ENCODE data around the gene HIBADH. TPM values are rescaled to one million over a fixed set of nuclear protein-coding genes. Genes with fewer than 3 reads are reported as not detected.

Gene HIBADH
- total RNA-seq, 2 experiments from 2014 or later: 19.2 to 24.0 TPM

- CTCF ChIA-PET (ENCODE audit: unreplicated experiment): interaction anchor here (0.5 kb wide), 1 partner anchor 407 kb away, joined by 4 read pairs; no protein-coding TSS in a partner anchor
- DNase-seq (ENCODE audit: low spot score): peak; percentile 28
- intact Hi-C loops (cut with micrococcal nuclease; ENCODE audit: unreplicated experiment): loop anchor here (5.0 kb wide), 1 partner anchor 408 kb away; no protein-coding TSS in a partner anchor
- H3K9me3 ChIP-seq (ENCODE audit: low read length): no peaks in the 10 kb centered on the region
- TF ChIP-seq, protein P1, sequence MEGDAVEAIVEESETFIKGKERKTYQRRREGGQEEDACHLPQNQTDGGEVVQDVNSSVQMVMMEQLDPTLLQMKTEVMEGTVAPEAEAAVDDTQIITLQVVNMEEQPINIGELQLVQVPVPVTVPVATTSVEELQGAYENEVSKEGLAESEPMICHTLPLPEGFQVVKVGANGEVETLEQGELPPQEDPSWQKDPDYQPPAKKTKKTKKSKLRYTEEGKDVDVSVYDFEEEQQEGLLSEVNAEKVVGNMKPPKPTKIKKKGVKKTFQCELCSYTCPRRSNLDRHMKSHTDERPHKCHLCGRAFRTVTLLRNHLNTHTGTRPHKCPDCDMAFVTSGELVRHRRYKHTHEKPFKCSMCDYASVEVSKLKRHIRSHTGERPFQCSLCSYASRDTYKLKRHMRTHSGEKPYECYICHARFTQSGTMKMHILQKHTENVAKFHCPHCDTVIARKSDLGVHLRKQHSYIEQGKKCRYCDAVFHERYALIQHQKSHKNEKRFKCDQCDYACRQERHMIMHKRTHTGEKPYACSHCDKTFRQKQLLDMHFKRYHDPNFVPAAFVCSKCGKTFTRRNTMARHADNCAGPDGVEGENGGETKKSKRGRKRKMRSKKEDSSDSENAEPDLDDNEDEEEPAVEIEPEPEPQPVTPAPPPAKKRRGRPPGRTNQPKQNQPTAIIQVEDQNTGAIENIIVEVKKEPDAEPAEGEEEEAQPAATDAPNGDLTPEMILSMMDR (conservative IDR thresholded peaks at IDR 0.05; ENCODE audit: low read length): peak; percentile 86
- no peak for TF ChIP-seq EZH2phosphoT487 (IDR thresholded peaks at IDR 0.05; ENCODE audit: borderline replicate concordance, low read depth, low read length)
- POLR2A ChIA-PET: interaction anchor here (0.6 to 1.4 kb wide), 7 partner anchors 10 to 777 kb away, joined by 3 to 11 read pairs (median 4); no protein-coding TSS in a partner anchor
- H2AFZ ChIP-seq (ENCODE audit: low read length): no peak overlapping the region
- H3K79me2 ChIP-seq (ENCODE audit: insufficient read depth, low read depth, low read length): no peaks in the 10 kb centered on the region
- H3K4me2 ChIP-seq (ENCODE audit: low read length): peak overlapping the region; percentile 30; the same call in 1 of the 2 replicates
- no peak overlapping the region for H3K27ac ChIP-seq (ENCODE audit: low read depth, low read length, poor library complexity, severe bottlenecking)
- H3K4me1 ChIP-seq (ENCODE audit: insufficient read depth, low read length, poor library complexity, severe bottlenecking): no peaks in the 10 kb centered on the region
- peak overlapping the region; percentile 9 for H3K4me3 ChIP-seq (ENCODE audit: low read depth, low read length, poor library complexity, severe bottlenecking)
- no peaks in the 10 kb centered on the region for H3K36me3 ChIP-seq (ENCODE audit: insufficient read depth, low read length)
- BruUV-seq (replicated peaks): no TSS peak
- H3K9me2 ChIP-seq (ENCODE audit: insufficient read depth, low read length): no peaks in the 10 kb centered on the region
- H4K20me1 ChIP-seq (ENCODE audit: insufficient read depth, low read length): no peaks in the 10 kb centered on the region
Observed at GRCh38 chr7:27605689-27606269, 56.9 kb downstream of the HIBADH start.

- Histone ChIP-seq H3K9me2 (ENCODE audit: insufficient read depth, low read length) (no peaks in the 10 kb centered on the region), H3K4me2 (ENCODE audit: low read length) (peak overlapping the region; percentile 30; the same call in 1 of the 2 replicates), H3K9me3 (ENCODE audit: low read length) (no peaks in the 10 kb centered on the region), H3K79me2 (ENCODE audit: insufficient read depth, low read depth, low read length) (no peaks in the 10 kb centered on the region), H3K4me3 (ENCODE audit: low read depth, low read length, poor library complexity, severe bottlenecking) (peak overlapping the region; percentile 9), H3K4me1 (ENCODE audit: insufficient read depth, low read length, poor library complexity, severe bottlenecking) (no peaks in the 10 kb centered on the region), H3K36me3 (ENCODE audit: insufficient read depth, low read length) (no peaks in the 10 kb centered on the region), H2AFZ (ENCODE audit: low read length) (no peak overlapping the region), H4K20me1 (ENCODE audit: insufficient read depth, low read length) (no peaks in the 10 kb centered on the region), H3K27ac (ENCODE audit: low read depth, low read length, poor library complexity, severe bottlenecking) (no peak overlapping the region)
- TF ChIP-seq EZH2phosphoT487 (IDR thresholded peaks at IDR 0.05; ENCODE audit: borderline replicate concordance, low read depth, low read length): no peak
- TF ChIP-seq, protein P1 (conservative IDR thresholded peaks at IDR 0.05; ENCODE audit: low read length): no peak
- DNase-seq (ENCODE audit: low spot score): no peak
- CTCF ChIA-PET (ENCODE audit: unreplicated experiment): no interaction called here
- POLR2A ChIA-PET: interaction anchor here (0.6 to 1.4 kb wide), 8 partner anchors 9 to 777 kb away, joined by 3 to 11 read pairs (median 4); no protein-coding TSS in a partner anchor
- BruUV-seq (replicated peaks): no TSS peak
- intact Hi-C loops (cut with micrococcal nuclease; ENCODE audit: unreplicated experiment): loop anchor here (5.0 kb wide), 1 partner anchor 408 kb away; no protein-coding TSS in a partner anchor
Observed at GRCh38 chr7:27605283-27605682, 57.4 kb downstream of the HIBADH start.

- intact Hi-C loops (cut with micrococcal nuclease; ENCODE audit: unreplicated experiment): no loop called here
Observed at GRCh38 chr7:27603813-27604212, 58.9 kb downstream of the HIBADH start.

More at GRCh38 chr7:27603813-27604212, 58.9 kb downstream of the HIBADH start:
- no peaks in the 10 kb centered on the region for H3K9me2 ChIP-seq (ENCODE audit: insufficient read depth, low read length)
- no peak overlapping the region for H3K4me3 ChIP-seq (ENCODE audit: low read depth, low read length, poor library complexity, severe bottlenecking)
- H3K36me3 ChIP-seq (ENCODE audit: insufficient read depth, low read length): no peaks in the 10 kb centered on the region
- no peak for TF ChIP-seq EZH2phosphoT487 (IDR thresholded peaks at IDR 0.05; ENCODE audit: borderline replicate concordance, low read depth, low read length)
- TF ChIP-seq, protein P1 (conservative IDR thresholded peaks at IDR 0.05; ENCODE audit: low read length): no peak
- BruUV-seq (replicated peaks): no TSS peak
- no peaks in the 10 kb centered on the region for H3K4me1 ChIP-seq (ENCODE audit: insufficient read depth, low read length, poor library complexity, severe bottlenecking)
- no peaks in the 10 kb centered on the region for H3K79me2 ChIP-seq (ENCODE audit: insufficient read depth, low read depth, low read length)
- H3K4me2 ChIP-seq (ENCODE audit: low read length): no peak overlapping the region
- no peak overlapping the region for H2AFZ ChIP-seq (ENCODE audit: low read length)
- POLR2A ChIA-PET: interaction anchor here (0.6 kb wide), 1 partner anchor 18 kb away, joined by 3 read pairs; no protein-coding TSS in a partner anchor
- CTCF ChIA-PET (ENCODE audit: unreplicated experiment): no interaction called here
- H4K20me1 ChIP-seq (ENCODE audit: insufficient read depth, low read length): no peaks in the 10 kb centered on the region
- no peaks in the 10 kb centered on the region for H3K9me3 ChIP-seq (ENCODE audit: low read length)
- no peak overlapping the region for H3K27ac ChIP-seq (ENCODE audit: low read depth, low read length, poor library complexity, severe bottlenecking)
- DNase-seq (ENCODE audit: low spot score): no peak
